WTC11 (cell line): ENCODE results near the gene ZNF628.

Source experiments
- CREM ChIP-seq: sonication (generic); formaldehyde crosslinking; IDR thresholded peaks from 2 replicates; pipeline ENCODE4 v1.8.1; 2022; ENCODE audit warnings: mild to moderate bottlenecking, missing genetic modification reagents, moderate library complexity
- OVOL2 ChIP-seq: fragments of 250-450 bp; sonication (Bioruptor Pico); IDR thresholded peaks from 2 replicates; pipeline ENCODE4 v1.9.0; 2021; ENCODE audit warnings: mild to moderate bottlenecking, borderline replicate concordance
- RELA ChIP-seq: sonication (generic); formaldehyde crosslinking; IDR thresholded peaks from 2 replicates; pipeline ENCODE4 v1.8.1; 2022; ENCODE audit warnings: missing genetic modification reagents, mild to moderate bottlenecking, borderline replicate concordance
- SP1 ChIP-seq: sonication (generic); formaldehyde crosslinking; conservative IDR thresholded peaks from 2 replicates; pipeline ENCODE4 v1.8.1; 2022; ENCODE audit warnings: missing genetic modification reagents
- TEAD4 ChIP-seq: sonication (generic); formaldehyde crosslinking; IDR thresholded peaks from 2 replicates; pipeline ENCODE4 v1.8.0; 2022; ENCODE audit warnings: mild to moderate bottlenecking, missing genetic modification reagents
- TF ChIP-seq, protein P1 (sequence below): sonication (generic); formaldehyde crosslinking; IDR thresholded peaks from 2 replicates; pipeline ENCODE4 v1.8.1; 2022; ENCODE audit warnings: missing genetic modification reagents, borderline replicate concordance
- TF ChIP-seq, protein P2 (sequence below): sonication (generic); formaldehyde crosslinking; IDR thresholded peaks from 2 replicates; pipeline ENCODE4 v1.8.0; 2022; ENCODE audit warnings: mild to moderate bottlenecking, missing genetic modification reagents
- TF ChIP-seq, protein P3 (sequence below): sonication (generic); formaldehyde crosslinking; IDR thresholded peaks from 2 replicates; pipeline ENCODE4 v1.8.0; 2022; ENCODE audit warnings: mild to moderate bottlenecking, missing genetic modification reagents

DNA sequence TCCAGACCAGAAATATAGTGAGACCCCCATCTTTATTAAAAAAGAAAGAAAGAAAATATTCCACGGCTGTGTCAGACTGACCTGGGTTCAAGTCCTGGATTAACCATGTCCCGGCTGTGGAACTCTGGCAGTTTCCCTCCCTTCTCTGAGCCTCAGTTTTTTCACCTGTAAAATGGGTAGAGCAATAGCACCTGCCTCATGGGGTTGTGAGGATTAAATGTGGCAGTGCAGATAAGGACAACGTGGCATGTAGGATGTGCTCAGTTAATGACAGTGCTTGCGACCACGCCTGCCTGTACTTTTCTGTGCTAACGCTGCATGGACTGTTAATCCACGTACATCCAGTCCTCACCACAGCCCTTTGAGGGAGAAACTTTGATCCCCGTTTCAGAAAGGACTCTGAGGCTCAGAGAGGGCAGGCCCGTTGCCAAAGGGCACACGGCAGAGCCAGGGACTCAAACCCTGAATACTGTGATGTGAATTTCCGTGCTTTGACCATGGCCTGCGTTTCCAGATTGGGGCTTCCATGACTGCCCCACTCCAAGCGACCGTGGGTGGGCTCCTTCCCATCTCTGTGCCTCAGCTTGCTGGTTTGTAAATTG is 44.4 kb downstream of the ZNF628 start:
- TF ChIP-seq RELA (CRISPR knock-in tag) (no peak), CREM (CRISPR knock-in tag) (no peak), TEAD4 (CRISPR knock-in tag) (no peak), SP1 (CRISPR knock-in tag) (no peak), OVOL2 (CRISPR knock-in tag) (no peak)
- TF ChIP-seq, protein P1, sequence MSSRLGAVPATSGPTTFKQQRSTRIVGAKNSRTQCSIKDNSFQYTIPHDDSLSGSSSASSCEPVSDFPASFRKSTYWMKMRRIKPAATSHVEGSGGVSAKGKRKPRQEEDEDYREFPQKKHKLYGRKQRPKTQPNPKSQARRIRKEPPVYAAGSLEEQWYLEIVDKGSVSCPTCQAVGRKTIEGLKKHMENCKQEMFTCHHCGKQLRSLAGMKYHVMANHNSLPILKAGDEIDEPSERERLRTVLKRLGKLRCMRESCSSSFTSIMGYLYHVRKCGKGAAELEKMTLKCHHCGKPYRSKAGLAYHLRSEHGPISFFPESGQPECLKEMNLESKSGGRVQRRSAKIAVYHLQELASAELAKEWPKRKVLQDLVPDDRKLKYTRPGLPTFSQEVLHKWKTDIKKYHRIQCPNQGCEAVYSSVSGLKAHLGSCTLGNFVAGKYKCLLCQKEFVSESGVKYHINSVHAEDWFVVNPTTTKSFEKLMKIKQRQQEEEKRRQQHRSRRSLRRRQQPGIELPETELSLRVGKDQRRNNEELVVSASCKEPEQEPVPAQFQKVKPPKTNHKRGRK (CRISPR knock-in tag), result no peak
- TF ChIP-seq, protein P2, sequence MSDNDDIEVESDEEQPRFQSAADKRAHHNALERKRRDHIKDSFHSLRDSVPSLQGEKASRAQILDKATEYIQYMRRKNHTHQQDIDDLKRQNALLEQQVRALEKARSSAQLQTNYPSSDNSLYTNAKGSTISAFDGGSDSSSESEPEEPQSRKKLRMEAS, result no peak
- TF ChIP-seq, protein P3, sequence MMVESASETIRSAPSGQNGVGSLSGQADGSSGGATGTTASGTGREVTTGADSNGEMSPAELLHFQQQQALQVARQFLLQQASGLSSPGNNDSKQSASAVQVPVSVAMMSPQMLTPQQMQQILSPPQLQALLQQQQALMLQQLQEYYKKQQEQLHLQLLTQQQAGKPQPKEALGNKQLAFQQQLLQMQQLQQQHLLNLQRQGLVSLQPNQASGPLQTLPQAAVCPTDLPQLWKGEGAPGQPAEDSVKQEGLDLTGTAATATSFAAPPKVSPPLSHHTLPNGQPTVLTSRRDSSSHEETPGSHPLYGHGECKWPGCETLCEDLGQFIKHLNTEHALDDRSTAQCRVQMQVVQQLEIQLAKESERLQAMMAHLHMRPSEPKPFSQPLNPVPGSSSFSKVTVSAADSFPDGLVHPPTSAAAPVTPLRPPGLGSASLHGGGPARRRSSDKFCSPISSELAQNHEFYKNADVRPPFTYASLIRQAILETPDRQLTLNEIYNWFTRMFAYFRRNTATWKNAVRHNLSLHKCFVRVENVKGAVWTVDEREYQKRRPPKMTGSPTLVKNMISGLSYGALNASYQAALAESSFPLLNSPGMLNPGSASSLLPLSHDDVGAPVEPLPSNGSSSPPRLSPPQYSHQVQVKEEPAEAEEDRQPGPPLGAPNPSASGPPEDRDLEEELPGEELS (CRISPR knock-in tag), result no peak
